GM23248 (cell line): Measurements from ENCODE around the gene ZFYVE9.
"Not testable (repeated sequence)": the region's sequence is repeated elsewhere in the genome, so short reads cannot be mapped to it uniquely, and the experiment has no call there.

Experiments used
- EZH2 ChIP-seq: fragments of 200-600 bp; sonication (generic); IDR thresholded peaks from 2 replicates; pipeline ENCODE4 v1.6.1; 2018; ENCODE audit warnings: antibody characterized with exemption, mild to moderate bottlenecking; ENCODE audit not compliant: insufficient read depth, poor library complexity, severe bottlenecking
- EZH2phosphoT487 ChIP-seq: fragments of 200-600 bp; sonication (generic); IDR thresholded peaks from 2 replicates; pipeline ENCODE4 v1.6.1; 2018; ENCODE audit warnings: antibody characterized with exemption, moderate library complexity, mild to moderate bottlenecking, low read depth; ENCODE audit not compliant: insufficient read depth

- not testable (repeated sequence) for TF ChIP-seq EZH2phosphoT487, EZH2
These were observed 64.8 kb downstream of the ZFYVE9 start for GRCh38 chr1:52206686-52207085.
